ENCODE results near the gene LYRM7. TPM values are rescaled to one million over a fixed set of nuclear protein-coding genes. Genes with fewer than 3 reads are reported as not detected.

LYRM7 gene
- total RNA-seq, 1 experiment from 2014 or later: 17.3 TPM

DNA sequence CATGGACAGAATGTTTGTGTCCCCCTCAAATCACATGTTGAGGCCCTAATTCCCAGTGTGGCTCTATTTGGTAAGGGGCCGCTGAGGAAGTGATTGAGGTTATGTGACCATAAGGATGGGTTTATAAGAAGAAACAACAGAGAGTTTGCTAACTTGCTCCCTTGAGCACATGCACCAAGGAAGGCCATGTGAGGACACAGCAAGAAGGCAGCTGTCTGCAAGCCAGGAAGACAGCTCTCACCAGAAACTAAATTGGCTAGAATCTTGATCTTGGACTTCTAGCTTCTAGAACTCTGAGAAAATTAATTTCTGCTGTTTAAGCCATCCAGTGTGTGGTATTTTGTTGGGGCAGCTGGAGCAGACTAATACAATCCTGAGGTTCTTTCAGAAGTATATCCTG lies 57.9 kb downstream of the LYRM7 start:
- no peaks in the 10 kb centered on the region for H3K27me3 ChIP-seq (replicated peaks; ENCODE audit: insufficient read depth, low read depth, low read length, poor library complexity)
- CTCF ChIA-PET: no interaction called here
- H3K4me1 ChIP-seq (ENCODE audit: insufficient read depth, low read length, poor library complexity, severe bottlenecking): no peaks in the 10 kb centered on the region
- intact Hi-C loops (cut with micrococcal nuclease; ENCODE audit: unreplicated experiment): no loop called here
- BruUV-seq (replicated peaks): no TSS peak
- no peaks in the 10 kb centered on the region for H3K9me3 ChIP-seq (ENCODE audit: low read depth, low read length, poor library complexity, severe bottlenecking)
- no peaks in the 10 kb centered on the region for H3K36me3 ChIP-seq (ENCODE audit: insufficient read depth, low read length, poor library complexity, severe bottlenecking)
- TF ChIP-seq, protein P1, sequence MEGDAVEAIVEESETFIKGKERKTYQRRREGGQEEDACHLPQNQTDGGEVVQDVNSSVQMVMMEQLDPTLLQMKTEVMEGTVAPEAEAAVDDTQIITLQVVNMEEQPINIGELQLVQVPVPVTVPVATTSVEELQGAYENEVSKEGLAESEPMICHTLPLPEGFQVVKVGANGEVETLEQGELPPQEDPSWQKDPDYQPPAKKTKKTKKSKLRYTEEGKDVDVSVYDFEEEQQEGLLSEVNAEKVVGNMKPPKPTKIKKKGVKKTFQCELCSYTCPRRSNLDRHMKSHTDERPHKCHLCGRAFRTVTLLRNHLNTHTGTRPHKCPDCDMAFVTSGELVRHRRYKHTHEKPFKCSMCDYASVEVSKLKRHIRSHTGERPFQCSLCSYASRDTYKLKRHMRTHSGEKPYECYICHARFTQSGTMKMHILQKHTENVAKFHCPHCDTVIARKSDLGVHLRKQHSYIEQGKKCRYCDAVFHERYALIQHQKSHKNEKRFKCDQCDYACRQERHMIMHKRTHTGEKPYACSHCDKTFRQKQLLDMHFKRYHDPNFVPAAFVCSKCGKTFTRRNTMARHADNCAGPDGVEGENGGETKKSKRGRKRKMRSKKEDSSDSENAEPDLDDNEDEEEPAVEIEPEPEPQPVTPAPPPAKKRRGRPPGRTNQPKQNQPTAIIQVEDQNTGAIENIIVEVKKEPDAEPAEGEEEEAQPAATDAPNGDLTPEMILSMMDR (conservative IDR thresholded peaks at IDR 0.05; ENCODE audit: low read depth, low read length): no peak
- no peak for TF ChIP-seq EZH2 (IDR thresholded peaks at IDR 0.05; ENCODE audit: borderline replicate concordance, low read depth, low read length, poor library complexity, severe bottlenecking)
- DNase-seq (ENCODE audit: low spot score): no peak
- no peak overlapping the region for H3K27ac ChIP-seq (ENCODE audit: low read depth, low read length, poor library complexity, severe bottlenecking)
- no peak overlapping the region for H3K4me3 ChIP-seq (ENCODE audit: low read depth, low read length, poor library complexity, severe bottlenecking)
- POLR2A ChIA-PET (ENCODE audit: low non-redundant PET): no interaction called here

DNA sequence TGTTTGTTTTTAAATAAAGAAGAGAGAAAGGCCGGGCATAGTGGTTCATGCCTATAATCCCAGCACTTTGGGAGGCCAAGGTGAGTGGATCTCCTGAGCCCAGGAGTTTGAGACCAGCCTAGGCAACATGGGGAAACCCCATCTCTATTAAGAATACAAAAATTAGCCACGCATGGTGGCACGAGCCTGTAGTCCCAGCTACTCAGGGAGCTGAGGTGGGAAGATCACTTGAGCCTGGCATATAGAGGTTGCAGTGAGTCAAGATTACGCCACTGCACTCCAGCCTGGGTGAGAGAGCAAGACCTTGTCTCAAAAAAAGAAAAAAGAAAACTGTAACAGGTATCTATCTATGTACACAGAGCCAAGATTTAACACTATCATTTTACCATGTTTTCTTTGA lies 58.9 kb downstream of the LYRM7 start:
- Histone ChIP-seq H3K4me3 (ENCODE audit: low read depth, low read length, poor library complexity, severe bottlenecking) (no peak overlapping the region), H3K27me3 (replicated peaks; ENCODE audit: insufficient read depth, low read depth, low read length, poor library complexity) (no peaks in the 10 kb centered on the region), H3K27ac (ENCODE audit: low read depth, low read length, poor library complexity, severe bottlenecking) (no peak overlapping the region), H3K9me3 (ENCODE audit: low read depth, low read length, poor library complexity, severe bottlenecking) (no peaks in the 10 kb centered on the region), H3K4me1 (ENCODE audit: insufficient read depth, low read length, poor library complexity, severe bottlenecking) (no peaks in the 10 kb centered on the region), H3K36me3 (ENCODE audit: insufficient read depth, low read length, poor library complexity, severe bottlenecking) (no peaks in the 10 kb centered on the region)
- ChIA-PET CTCF (no interaction called here), POLR2A (ENCODE audit: low non-redundant PET) (no interaction called here)
- TF ChIP-seq, protein P1 (conservative IDR thresholded peaks at IDR 0.05; ENCODE audit: low read depth, low read length): no peak
- no peak for TF ChIP-seq EZH2 (IDR thresholded peaks at IDR 0.05; ENCODE audit: borderline replicate concordance, low read depth, low read length, poor library complexity, severe bottlenecking)
- BruUV-seq (replicated peaks): no TSS peak
- DNase-seq (ENCODE audit: low spot score): no peak
- intact Hi-C loops (cut with micrococcal nuclease; ENCODE audit: unreplicated experiment): no loop called here

DNA sequence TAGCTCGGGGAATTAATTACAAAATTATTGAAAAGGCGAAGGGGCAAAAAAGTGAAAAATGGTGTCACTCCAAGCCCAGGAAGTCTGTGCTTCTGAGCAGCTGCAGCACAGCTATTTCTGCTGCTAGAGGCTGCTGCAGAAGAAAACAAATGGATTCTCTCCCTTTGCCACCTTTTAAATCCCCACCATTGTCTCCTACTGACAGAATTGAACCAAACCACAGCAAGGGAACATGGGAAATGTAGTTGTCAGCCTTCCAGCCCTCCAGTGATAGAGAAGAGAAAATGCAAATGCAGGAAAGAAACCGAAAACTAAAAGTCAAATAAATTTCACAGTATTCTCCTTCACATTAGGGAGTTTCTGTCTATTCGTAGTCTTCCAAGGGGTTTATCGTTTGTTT lies 59.7 kb downstream of the LYRM7 start:
- no TSS peak for BruUV-seq (replicated peaks)
- peak; percentile 44 for DNase-seq (ENCODE audit: low spot score)
- ChIA-PET CTCF (no interaction called here), POLR2A (ENCODE audit: low non-redundant PET) (no interaction called here)
- Histone ChIP-seq H3K27me3 (replicated peaks; ENCODE audit: insufficient read depth, low read depth, low read length, poor library complexity) (no peaks in the 10 kb centered on the region), H3K27ac (ENCODE audit: low read depth, low read length, poor library complexity, severe bottlenecking) (no peak overlapping the region), H3K36me3 (ENCODE audit: insufficient read depth, low read length, poor library complexity, severe bottlenecking) (no peaks in the 10 kb centered on the region), H3K4me1 (ENCODE audit: insufficient read depth, low read length, poor library complexity, severe bottlenecking) (no peaks in the 10 kb centered on the region), H3K9me3 (ENCODE audit: low read depth, low read length, poor library complexity, severe bottlenecking) (no peaks in the 10 kb centered on the region), H3K4me3 (ENCODE audit: low read depth, low read length, poor library complexity, severe bottlenecking) (no peak overlapping the region)
- intact Hi-C loops (cut with micrococcal nuclease; ENCODE audit: unreplicated experiment): no loop called here
- TF ChIP-seq EZH2 (IDR thresholded peaks at IDR 0.05; ENCODE audit: borderline replicate concordance, low read depth, low read length, poor library complexity, severe bottlenecking): no peak

DNA sequence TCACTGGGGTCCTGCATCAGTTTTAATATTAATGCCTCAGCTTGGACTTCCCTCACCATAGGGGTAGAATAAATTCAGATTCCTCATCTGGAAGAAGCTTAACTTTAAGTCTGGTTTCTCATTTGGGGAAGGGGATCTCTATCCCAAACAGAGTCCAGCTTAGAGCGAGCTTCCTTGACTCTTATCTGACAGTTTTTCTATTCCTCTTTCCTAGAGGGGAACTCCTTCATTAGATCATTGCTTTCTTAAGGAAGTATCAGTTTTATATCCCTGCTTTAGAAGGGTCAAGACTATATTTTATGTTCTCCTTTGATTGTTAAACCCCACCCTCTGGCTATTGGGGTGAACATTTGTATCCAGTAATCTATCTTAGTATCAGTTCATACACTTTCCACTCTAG lies 68.9 kb downstream of the LYRM7 start:
- H3K4me3 ChIP-seq (ENCODE audit: low read depth, low read length, poor library complexity, severe bottlenecking): no peak overlapping the region
- H3K27ac ChIP-seq (ENCODE audit: low read depth, low read length, poor library complexity, severe bottlenecking): no peak overlapping the region
- no peaks in the 10 kb centered on the region for H3K9me3 ChIP-seq (ENCODE audit: low read depth, low read length, poor library complexity, severe bottlenecking)
- H3K36me3 ChIP-seq (ENCODE audit: insufficient read depth, low read length, poor library complexity, severe bottlenecking): no peaks in the 10 kb centered on the region
- H3K27me3 ChIP-seq (replicated peaks; ENCODE audit: insufficient read depth, low read depth, low read length, poor library complexity): no peaks in the 10 kb centered on the region
- H3K4me1 ChIP-seq (ENCODE audit: insufficient read depth, low read length, poor library complexity, severe bottlenecking): no peaks in the 10 kb centered on the region
- CTCF ChIA-PET: no interaction called here
- TF ChIP-seq, protein P1 (conservative IDR thresholded peaks at IDR 0.05; ENCODE audit: low read depth, low read length): no peak
- TF ChIP-seq EZH2 (IDR thresholded peaks at IDR 0.05; ENCODE audit: borderline replicate concordance, low read depth, low read length, poor library complexity, severe bottlenecking): no peak
- intact Hi-C loops (cut with micrococcal nuclease; ENCODE audit: unreplicated experiment): no loop called here
- no TSS peak for BruUV-seq (replicated peaks)
- no peak for DNase-seq (ENCODE audit: low spot score)
- POLR2A ChIA-PET (ENCODE audit: low non-redundant PET): no interaction called here

Data from A673 (cell line).